Caco-2 (cell line): Measurements from ENCODE around the gene SECTM1. TPM values are rescaled to one million over a fixed set of nuclear protein-coding genes. Genes with fewer than 3 reads are reported as not detected.

Experiments
- BruUV-seq: library from RNA; stranded (reverse); fragments of 400-500 nt; replicated peaks from 2 replicates; lab custom pipeline; 2021; lab: Mats Ljungman, UMichigan
- CTCF ChIA-PET: fragments of 300-600 bp; sonication (Branson Sonifier 250); formaldehyde crosslinking; loops from one replicate; lab custom pipeline; 2022; ENCODE audit warnings: antibody characterized with exemption; lab: Charles Lee
- POLR2A ChIA-PET: fragments of 300-600 bp; sonication (Branson Sonifier 250); formaldehyde crosslinking; loops from one replicate; lab custom pipeline; 2022; ENCODE audit warnings: antibody characterized with exemption; lab: Charles Lee
- DNase-seq, 2 experiments: peaks; one replicate each; pipeline versions ENCODE4 v3.0.0 to v3.0.0-alpha.2; 2020 to 2022
- H3K27me3 ChIP-seq: replicated peaks from 2 replicates; pipeline ENCODE4 v1.6.0; 2011; ENCODE audit warnings: low read length; ENCODE audit not compliant: control insufficient read depth, insufficient read depth
- H3K36me3 ChIP-seq: 2 replicates; pipeline ENCODE4 v1.5.1; 2011; ENCODE audit warnings: low read length; ENCODE audit not compliant: control insufficient read depth, insufficient read depth
- H3K4me1 ChIP-seq: fragments of 250-450 bp; sonication (Bioruptor Pico); 2 replicates; pipeline ENCODE4 v1.5.1; 2020; ENCODE audit warnings: mild to moderate bottlenecking
- H3K4me3 ChIP-seq: 2 replicates; pipeline ENCODE4 v1.5.1; 2011; ENCODE audit warnings: low read depth, mild to moderate bottlenecking, control low read depth, low read length
- H3K9me3 ChIP-seq: fragments of 250-450 bp; sonication (Bioruptor Pico); 2 replicates; pipeline ENCODE4 v1.5.1; 2020; ENCODE audit warnings: mild to moderate bottlenecking, moderate library complexity
- H3K27ac Mint-ChIP-seq: one replicate; pipeline ENCODE4 v1.8.0; 2022; ENCODE audit warnings: mixed read lengths; ENCODE audit not compliant: unreplicated experiment
- H3K27me3 Mint-ChIP-seq: one replicate; pipeline ENCODE4 v1.8.0; 2022; ENCODE audit warnings: mixed read lengths; ENCODE audit not compliant: insufficient read depth, unreplicated experiment
- H3K36me3 Mint-ChIP-seq: one replicate; pipeline ENCODE4 v1.8.0; 2022; ENCODE audit warnings: mild to moderate bottlenecking, mixed read lengths; ENCODE audit not compliant: insufficient read depth, unreplicated experiment
- H3K4me1 Mint-ChIP-seq: one replicate; pipeline ENCODE4 v1.8.0; 2022; ENCODE audit warnings: low read depth, mixed read lengths; ENCODE audit not compliant: unreplicated experiment
- H3K4me3 Mint-ChIP-seq: one replicate; pipeline ENCODE4 v1.8.0; 2022; ENCODE audit warnings: mild to moderate bottlenecking, moderate library complexity, mixed read lengths; ENCODE audit not compliant: unreplicated experiment
- H3K9me3 Mint-ChIP-seq: one replicate; pipeline ENCODE4 v1.8.0; 2022; ENCODE audit warnings: mixed read lengths; ENCODE audit not compliant: unreplicated experiment
- CTCF ChIP-seq, 2 experiments: fragments of 200-600 bp in 1 of 2; IDR thresholded peaks; 1 replicate in 1 of 2; 2 replicates in 1 of 2; pipeline versions ENCODE4 v1.5.1 to v1.8.0; 2011 to 2022; ENCODE audit warnings: antibody characterized with exemption in 1 of 2, control low read depth in 1 of 2, inconsistent platforms in 1 of 2, low read depth in 1 of 2, low read length in 1 of 2, mild to moderate bottlenecking in 1 of 2, moderate library complexity in 1 of 2; ENCODE audit not compliant: insufficient read depth in 1 of 2, severe bottlenecking in 1 of 2, unreplicated experiment in 1 of 2
- intact Hi-C: fragments of 100-400 bp; cut with micrococcal nuclease; formaldehyde crosslinking; loops from one replicate; pipeline ENCODE4 v1.10.0; 2022; ENCODE audit not compliant: unreplicated experiment
- total RNA-seq: library from RNA; stranded (reverse); gene quantifications from 2 replicates; pipeline ENCODE4 v1.2.3, GENCODE V29; 2022

SECTM1 gene
- total RNA-seq, 1 experiment from 2014 or later: 0.75 TPM

GRCh38 chr17:82311971-82312370 lies 21.6 kb downstream of the SECTM1 start:
- no peak for TF ChIP-seq CTCF (IDR thresholded peaks at IDR 0.05; ENCODE audit: insufficient read depth in 1 of 2, low read depth in 1 of 2, low read length in 1 of 2, severe bottlenecking in 1 of 2, unreplicated experiment in 1 of 2)
- Mint-ChIP-seq H3K4me3 (no peak overlapping the region), H3K4me1 (peaks cover 14% of the 10 kb centered on the region), H3K27ac (no peak overlapping the region), H3K9me3 (no peaks in the 10 kb centered on the region), H3K36me3 (no peaks in the 10 kb centered on the region), H3K27me3 (no peaks in the 10 kb centered on the region)
- H3K36me3 ChIP-seq: no peaks in the 10 kb centered on the region
- no peak for DNase-seq
- ChIA-PET CTCF (no interaction called here), POLR2A (interaction anchor here (0.6 kb wide), 1 partner anchor 19 kb away, joined by 3 read pairs; no protein-coding TSS in a partner anchor)
- no peak overlapping the region for H3K4me3 ChIP-seq
- peaks cover 13% of the 10 kb centered on the region for H3K4me1 ChIP-seq
- no TSS peak for BruUV-seq
- H3K9me3 ChIP-seq: no peaks in the 10 kb centered on the region
- intact Hi-C loops: no loop called here
- no peaks in the 10 kb centered on the region for H3K27me3 ChIP-seq

GRCh38 chr17:82310877-82311276 lies 22.7 kb downstream of the SECTM1 start:
- intact Hi-C loops: no loop called here
- H3K4me3 Mint-ChIP-seq: no peak overlapping the region
- no TSS peak for BruUV-seq
- DNase-seq: no peak
- H3K9me3 Mint-ChIP-seq: no peaks in the 10 kb centered on the region
- POLR2A ChIA-PET: no interaction called here
- Histone ChIP-seq H3K27me3 (no peaks in the 10 kb centered on the region), H3K36me3 (no peaks in the 10 kb centered on the region), H3K9me3 (no peaks in the 10 kb centered on the region), H3K4me3 (no peak overlapping the region), H3K4me1 (peaks cover 13% of the 10 kb centered on the region)
- H3K27me3 Mint-ChIP-seq: no peaks in the 10 kb centered on the region
- H3K4me1 Mint-ChIP-seq: peaks cover 14% of the 10 kb centered on the region
- no peak overlapping the region for H3K27ac Mint-ChIP-seq
- no peak for TF ChIP-seq CTCF (IDR thresholded peaks at IDR 0.05; ENCODE audit: insufficient read depth in 1 of 2, low read depth in 1 of 2, low read length in 1 of 2, severe bottlenecking in 1 of 2, unreplicated experiment in 1 of 2)
- CTCF ChIA-PET: no interaction called here
- no peaks in the 10 kb centered on the region for H3K36me3 Mint-ChIP-seq

- H3K27me3 Mint-ChIP-seq: no peaks in the 10 kb centered on the region
- no peaks in the 10 kb centered on the region for H3K36me3 ChIP-seq
- ChIA-PET POLR2A (no interaction called here), CTCF (interaction anchor here (0.9 kb wide), 1 partner anchor 9 kb away, joined by 4 read pairs; no protein-coding TSS in a partner anchor)
- TF ChIP-seq CTCF (IDR thresholded peaks at IDR 0.05; ENCODE audit: insufficient read depth in 1 of 2, low read depth in 1 of 2, low read length in 1 of 2, severe bottlenecking in 1 of 2, unreplicated experiment in 1 of 2): no peak
- no peaks in the 10 kb centered on the region for H3K9me3 Mint-ChIP-seq
- no TSS peak for BruUV-seq
- H3K9me3 ChIP-seq: no peaks in the 10 kb centered on the region
- intact Hi-C loops: no loop called here
- peak; percentile 37 to 78 for DNase-seq
- peaks cover 14% of the 10 kb centered on the region for H3K4me1 Mint-ChIP-seq
- H3K36me3 Mint-ChIP-seq: no peaks in the 10 kb centered on the region
- H3K27me3 ChIP-seq: no peaks in the 10 kb centered on the region
- peaks cover 17% of the 10 kb centered on the region for H3K4me1 ChIP-seq
- H3K4me3 ChIP-seq: no peak overlapping the region
- H3K27ac Mint-ChIP-seq: no peak overlapping the region
- H3K4me3 Mint-ChIP-seq: no peak overlapping the region
These were observed 23.7 kb downstream of the SECTM1 start for GRCh38 chr17:82309656-82310570.
